ENCODE data around the gene RDH8.

Gene RDH8

GRCh38 chr19:10043286-10043927 is 30.1 kb downstream of the RDH8 start:
- no peak for DNase-seq

- DNase-seq = no peak
Measured at GRCh38 chr19:10044390-10044789, 31.1 kb downstream of the RDH8 start.

GRCh38 chr19:10045371-10045770 is 32.1 kb downstream of the RDH8 start:
- DNase-seq = no peak

GRCh38 chr19:10049626-10050025 is 36.3 kb downstream of the RDH8 start:
- DNase-seq = no peak

GRCh38 chr19:10052602-10053360 is 39.5 kb downstream of the RDH8 start:
- no peak for DNase-seq

- DNase-seq = no peak
Measured at GRCh38 chr19:10061717-10062310, 48.5 kb downstream of the RDH8 start.

- DNase-seq = no peak
Measured at GRCh38 chr19:10068205-10068604, 54.9 kb downstream of the RDH8 start.

GRCh38 chr19:10069046-10069445 is 55.8 kb downstream of the RDH8 start:
- no peak for DNase-seq

- no peak for DNase-seq
Measured at GRCh38 chr19:10070730-10071446, 57.6 kb downstream of the RDH8 start.

Data from femur (tissue), 1 donor.